HCT116 (cell line): ENCODE measurements around the gene PSME2. TPM values are rescaled to one million over a fixed set of nuclear protein-coding genes. Genes with fewer than 3 reads are reported as not detected.
A peak's percentile ranks its signal among the peaks of the same experiment; 100 is the strongest.

Experiments used
- ATAC-seq: fragments of 200-7000 bp; cut with Tn5 transposase; 2 replicates; pipeline ENCODE4 v1.9.1; 2020; ENCODE audit warnings: mild to moderate bottlenecking, moderate library complexity
- BruUV-seq: library from RNA; stranded (reverse); fragments of 400-500 nt; replicated peaks from 2 replicates; lab custom pipeline; 2021; lab: Mats Ljungman, UMichigan
- CTCF ChIA-PET: fragments of 300-600 bp; sonication (Branson Sonifier 250); formaldehyde crosslinking; loops from one replicate; lab custom pipeline; 2021; ENCODE audit warnings: antibody characterized with exemption; lab: Charles Lee
- POLR2A ChIA-PET: fragments of 300-600, 350-600 bp; sonication (Branson Sonifier 250); formaldehyde crosslinking; loops from one replicate; lab custom pipeline; 2021; ENCODE audit warnings: antibody characterized with exemption; lab: Charles Lee
- RAD21 ChIA-PET, 2 experiments: fragments of 300-600 bp; sonication (Branson Sonifier 250); formaldehyde crosslinking; loops; one replicate each; lab custom pipeline; 2023; ENCODE audit warnings: low total read pairs in 2 of 2; ENCODE audit not compliant: uncharacterized antibody in 2 of 2, unreplicated experiment in 2 of 2, low non-redundant PET in 1 of 2; lab: Charles Lee
- DNase-seq: peaks from one replicate; pipeline ENCODE4 v3.0.0-alpha.2; 2010; ENCODE audit warnings: low read depth, low spot score
- H2AFZ ChIP-seq: fragments of 200-600 bp; shearing (Covaris generic), sonication (generic); 2 replicates; pipeline ENCODE4 v1.6.1; 2017; ENCODE audit warnings: low read depth, mixed run types, mixed read lengths, antibody characterized with exemption, low read length; ENCODE audit not compliant: poor library complexity, severe bottlenecking
- H3K27ac ChIP-seq: 2 replicates; pipeline ENCODE4 v1.5.1; 2012; ENCODE audit warnings: low read depth, low read length
- H3K27me3 ChIP-seq: fragments of 200-600 bp; sonication (generic); 2 replicates; pipeline ENCODE4 v1.6.1; 2016; ENCODE audit warnings: mixed run types, low read length, mixed read lengths; ENCODE audit not compliant: insufficient read depth
- H3K36me3 ChIP-seq, 2 experiments: fragments of 200-500 bp in 1 of 2; fragments of 200-600 bp in 1 of 2; sonication (Bioruptor generic) in 1 of 2; sonication (generic) in 1 of 2; 2 replicates each; pipeline versions ENCODE4 v1.5.1 to v1.6.1; 2014 to 2016; ENCODE audit warnings: low read length in 2 of 2, inconsistent platforms in 1 of 2, mixed read lengths in 1 of 2, mixed run types in 1 of 2; ENCODE audit not compliant: insufficient read depth in 2 of 2, control insufficient read depth in 1 of 2
- H3K4me1 ChIP-seq, 2 experiments: fragments of 200-600 bp in 1 of 2; sonication (generic) in 1 of 2; 2 replicates each; pipeline versions ENCODE4 v1.5.1 to v1.6.1; 2012 to 2017; ENCODE audit warnings: low read length in 2 of 2, inconsistent platforms in 1 of 2, mild to moderate bottlenecking in 1 of 2, mixed read lengths in 1 of 2, mixed run types in 1 of 2, moderate library complexity in 1 of 2; ENCODE audit not compliant: insufficient read depth in 2 of 2, control insufficient read depth in 1 of 2
- H3K4me2 ChIP-seq: fragments of 200-600 bp; sonication (generic); 2 replicates; pipeline ENCODE4 v1.6.1; 2017; ENCODE audit warnings: mixed run types, low read length, mixed read lengths
- H3K4me3 ChIP-seq, 2 experiments: fragments of 200-600 bp in 1 of 2; sonication (generic) in 1 of 2; replicated peaks in 1 of 2; 2 replicates each; pipeline ENCODE4 v1.5.1; 2011 to 2016; ENCODE audit warnings: low read length in 2 of 2, control low read depth in 1 of 2, low read depth in 1 of 2, mild to moderate bottlenecking in 1 of 2, mixed read lengths in 1 of 2, mixed run types in 1 of 2
- H3K79me2 ChIP-seq: fragments of 200-600 bp; sonication (generic); 2 replicates; pipeline ENCODE4 v1.6.1; 2017; ENCODE audit warnings: mild to moderate bottlenecking, mixed run types, low read length, moderate library complexity, mixed read lengths; ENCODE audit not compliant: insufficient read depth
- H3K9ac ChIP-seq: fragments of 200-600 bp; sonication (generic); 2 replicates; pipeline ENCODE4 v1.6.1; 2016; ENCODE audit warnings: low read length, mixed read lengths
- H3K9me2 ChIP-seq: fragments of 200-600 bp; sonication (generic), shearing (Covaris generic); 2 replicates; pipeline ENCODE4 v1.6.1; 2017; ENCODE audit warnings: mixed run types, mild to moderate bottlenecking, moderate library complexity; ENCODE audit not compliant: insufficient read depth
- H3K9me3 ChIP-seq, 2 experiments: fragments of 200-500 bp in 1 of 2; fragments of 200-600 bp in 1 of 2; sonication (Bioruptor generic) in 1 of 2; sonication (generic) in 1 of 2; 2 replicates each; pipeline ENCODE4 v1.6.1; 2014 to 2017; ENCODE audit warnings: low read length in 2 of 2, mixed read lengths in 2 of 2, inconsistent platforms in 1 of 2, low read depth in 1 of 2, mild to moderate bottlenecking in 1 of 2, mixed run types in 1 of 2, moderate library complexity in 1 of 2; ENCODE audit not compliant: control insufficient read depth in 1 of 2, insufficient read depth in 1 of 2
- H4K20me1 ChIP-seq: fragments of 200-600 bp; sonication (generic), shearing (Covaris generic); 2 replicates; pipeline ENCODE4 v1.6.1; 2017; ENCODE audit warnings: mixed run types, mild to moderate bottlenecking, moderate library complexity; ENCODE audit not compliant: insufficient read depth
- CBX3 ChIP-seq: IDR thresholded peaks from 2 replicates; pipeline ENCODE4 v1.6.1; 2012; ENCODE audit warnings: low read depth
- CEBPB ChIP-seq: IDR thresholded peaks from 2 replicates; pipeline ENCODE4 v1.6.1; 2012; ENCODE audit warnings: low read depth
- CTCF ChIP-seq, 3 experiments: fragments of 200-600 bp in 1 of 3; sonication (generic) in 1 of 3; IDR thresholded peaks in 2 of 3; conservative IDR thresholded peaks in 1 of 3; 2 replicates each; pipeline ENCODE4 v1.5.1; 2012 to 2017; ENCODE audit warnings: low read depth in 2 of 3, low read length in 2 of 3, antibody characterized with exemption in 1 of 3, borderline replicate concordance in 1 of 3, control low read depth in 1 of 3, mild to moderate bottlenecking in 1 of 3, mixed read lengths in 1 of 3, mixed run types in 1 of 3, moderate library complexity in 1 of 3; ENCODE audit not compliant: insufficient read depth in 1 of 3
- EGR1 ChIP-seq: IDR thresholded peaks from 2 replicates; pipeline ENCODE4 v1.6.1; 2012; ENCODE audit warnings: low read depth
- ELF1 ChIP-seq: IDR thresholded peaks from 2 replicates; pipeline ENCODE4 v1.6.1; 2012; ENCODE audit warnings: low read depth, borderline replicate concordance
- EZH2phosphoT487 ChIP-seq: fragments of 200-600 bp; IDR thresholded peaks from 2 replicates; pipeline ENCODE4 v1.6.1; 2018; ENCODE audit warnings: antibody characterized with exemption, borderline replicate concordance
- JUND ChIP-seq: IDR thresholded peaks from 2 replicates; pipeline ENCODE4 v1.6.1; 2012
- POLR2A ChIP-seq: IDR thresholded peaks from 2 replicates; pipeline ENCODE4 v1.7.0; 2011; ENCODE audit warnings: borderline replicate concordance; ENCODE audit not compliant: insufficient read depth, insufficient read length; ENCODE audit errors: extremely low read depth
- POLR2AphosphoS5 ChIP-seq: IDR thresholded peaks from 2 replicates; pipeline ENCODE4 v1.6.1; 2011; ENCODE audit warnings: mild to moderate bottlenecking, low read depth, low read length, moderate library complexity
- RAD21 ChIP-seq: IDR thresholded peaks from 2 replicates; pipeline ENCODE4 v1.6.1; 2012; ENCODE audit warnings: low read depth, mild to moderate bottlenecking
- SIN3A ChIP-seq: IDR thresholded peaks from 2 replicates; pipeline ENCODE4 v1.6.1; 2012; ENCODE audit warnings: low read depth
- SP1 ChIP-seq: IDR thresholded peaks from 2 replicates; pipeline ENCODE4 v1.6.1; 2012; ENCODE audit warnings: low read depth
- SRF ChIP-seq: IDR thresholded peaks from 2 replicates; pipeline ENCODE4 v1.6.1; 2012; ENCODE audit warnings: low read depth
- YY1 ChIP-seq: IDR thresholded peaks from 2 replicates; pipeline ENCODE4 v1.6.1; 2011; ENCODE audit warnings: low read length, low read depth, moderate library complexity, mild to moderate bottlenecking; ENCODE audit not compliant: insufficient replicate concordance; ENCODE audit errors: extremely low read depth
- ZFX ChIP-seq: fragments of 450-650 bp; IDR thresholded peaks from 2 replicates; pipeline ENCODE4 v1.6.1; 2017
- intact Hi-C: fragments of 100-400 bp; cut with micrococcal nuclease; formaldehyde crosslinking; loops from 2 replicates; pipeline ENCODE4 v1.10.0; 2022
- total RNA-seq: library from RNA; stranded (reverse); gene quantifications from one replicate; pipeline ENCODE4 v1.2.1, GENCODE V29; 2021; ENCODE audit not compliant: unreplicated experiment

PSME2 gene
- total RNA-seq, 1 experiment from 2014 or later = 160 TPM

GRCh38 chr14:24108336-24108874 lies 38.0 kb downstream of the PSME2 start:
- POLR2A ChIA-PET = interaction anchor here (0.5 to 1.6 kb wide), 10 partner anchors 15 to 133 kb away, joined by 3 to 18 read pairs (median 4); partner anchors contain the start of genes CARMIL3, PCK2, PSME1 and PSME2
- H3K27ac ChIP-seq = no peak overlapping the region
- CTCF ChIA-PET = interaction anchor here (0.7 to 5.5 kb wide), 20 partner anchors 10 to 520 kb away, joined by 3 to 116 read pairs (median 5); partner anchors contain the start of genes CARMIL3, DHRS4L2, EMC9 and IRF9
- DNase-seq = no peak
- TF ChIP-seq YY1 (no peak), SIN3A (no peak), ZFX (no peak), CBX3 (no peak), POLR2A (no peak), SRF (no peak), EZH2phosphoT487 (no peak), JUND (no peak), EGR1 (no peak), POLR2AphosphoS5 (no peak), CTCF (IDR thresholded peaks at IDR 0.05 in 2 of 3, conservative IDR thresholded peaks at IDR 0.05 in 1 of 3; ENCODE audit: borderline replicate concordance in 1 of 3, insufficient read depth in 1 of 3, low read depth in 2 of 3, low read length in 2 of 3) (no peak), ELF1 (no peak), CEBPB (no peak), SP1 (no peak), RAD21 (no peak)
- TF ChIP-seq, all 23 proteins: peak for 0
- H3K9me3 ChIP-seq = peaks cover 0 to 5% of the 10 kb centered on the region in 2 experiments; a peak in 1 of 4 replicates
- H3K9me2 ChIP-seq = no peaks in the 10 kb centered on the region
- no peak; the same call in 1 of the 2 replicates for ATAC-seq
- peak overlapping the region; percentile 59 for H2AFZ ChIP-seq
- no peak overlapping the region for H3K4me3 ChIP-seq
- no peaks in the 10 kb centered on the region for H3K36me3 ChIP-seq
- RAD21 ChIA-PET = interaction anchor here (0.8 to 2.6 kb wide), 6 partner anchors 14 to 57 kb away, joined by 3 to 26 read pairs (median 7); partner anchors contain the start of genes PCK2 (in 2 of the 2) and CARMIL3 (in 1 of the 2)
- H4K20me1 ChIP-seq = no peaks in the 10 kb centered on the region
- no TSS peak for BruUV-seq
- peaks cover 2 to 9% of the 10 kb centered on the region in 2 experiments; a peak in 3 of 4 replicates for H3K4me1 ChIP-seq
- H3K27me3 ChIP-seq = no peaks in the 10 kb centered on the region
- no peaks in the 10 kb centered on the region for H3K79me2 ChIP-seq
- H3K9ac ChIP-seq = peak overlapping the region; percentile 2; the same call in 1 of the 2 replicates
- H3K4me2 ChIP-seq = peak overlapping the region; percentile 50
- intact Hi-C loops = loop anchor here (1.0 kb wide), 1 partner anchor 94 kb away; no protein-coding TSS in a partner anchor
